ENCODE results near the gene TAAR6. TPM values are rescaled to one million over a fixed set of nuclear protein-coding genes. Genes with fewer than 3 reads are reported as not detected.
"Not testable (repeated sequence)": the region's sequence is repeated elsewhere in the genome, so short reads cannot be mapped to it uniquely, and the experiment has no call there.

The TAAR6 gene
- total RNA-seq, 2 experiments from 2014 or later: not detected

GRCh38 chr6:132552372-132552771 is 17.8 kb upstream of the TAAR6 start, which contains the start of gene TAAR8:
Gene TAAR8 (plus strand): TSS chr6:132552672. CDS start chr6:132552693, 21 bp downstream.
- no peak within 1 kb of the TSS for H3K4me3 Mint-ChIP-seq
- H3K27ac Mint-ChIP-seq: no peak within 1 kb of the TSS
- ATAC-seq (ENCODE audit: low read depth): no peak
- no peaks in the 10 kb centered on the region for H3K4me1 Mint-ChIP-seq
- no peaks in the 10 kb centered on the region for H3K9me3 Mint-ChIP-seq
- DNase-seq: no peak
- H3K36me3 Mint-ChIP-seq: no peaks in the 10 kb centered on the region
- peaks cover 32% of the 10 kb centered on the region for H3K27me3 Mint-ChIP-seq
- POLR2A ChIA-PET: no interaction called here

- peaks cover 18% of the 10 kb centered on the region for H3K27me3 Mint-ChIP-seq
- H3K36me3 Mint-ChIP-seq; H3K9me3 Mint-ChIP-seq; H3K4me1 Mint-ChIP-seq; H3K27ac Mint-ChIP-seq; POLR2A ChIA-PET; ATAC-seq (ENCODE audit: low read depth); H3K4me3 Mint-ChIP-seq; DNase-seq: not testable (repeated sequence)
Measured at GRCh38 chr6:132560087-132560486, 10.0 kb upstream of the TAAR6 start.

- no peak for DNase-seq
- peaks cover 22% of the 10 kb centered on the region for H3K27me3 Mint-ChIP-seq
Measured at GRCh38 chr6:132566404-132566803, 3.7 kb upstream of the TAAR6 start.

GRCh38 chr6:132567566-132567965 is 2.6 kb upstream of the TAAR6 start:
- Mint-ChIP-seq H3K27ac (no peak overlapping the region), H3K27me3 (peaks cover 25% of the 10 kb centered on the region), H3K4me1 (no peaks in the 10 kb centered on the region), H3K9me3 (no peaks in the 10 kb centered on the region), H3K36me3 (no peaks in the 10 kb centered on the region), H3K4me3 (no peak overlapping the region)
- ATAC-seq (ENCODE audit: low read depth): no peak
- POLR2A ChIA-PET: no interaction called here
- DNase-seq: no peak

More at GRCh38 chr6:132566404-132566803, 3.7 kb upstream of the TAAR6 start:
- H3K4me1 Mint-ChIP-seq: no peaks in the 10 kb centered on the region
- no peaks in the 10 kb centered on the region for H3K36me3 Mint-ChIP-seq
- POLR2A ChIA-PET: no interaction called here
- H3K27ac Mint-ChIP-seq: no peak overlapping the region
- no peak overlapping the region for H3K4me3 Mint-ChIP-seq
- H3K9me3 Mint-ChIP-seq: no peaks in the 10 kb centered on the region
- no peak for ATAC-seq (ENCODE audit: low read depth)

GRCh38 chr6:132568611-132569010 is 1.5 kb upstream of the TAAR6 start:
- no peak for ATAC-seq (ENCODE audit: low read depth)
- Mint-ChIP-seq H3K9me3 (no peaks in the 10 kb centered on the region), H3K4me3 (no peak overlapping the region), H3K27ac (no peak overlapping the region), H3K4me1 (no peaks in the 10 kb centered on the region), H3K27me3 (peaks cover 23% of the 10 kb centered on the region), H3K36me3 (no peaks in the 10 kb centered on the region)
- POLR2A ChIA-PET: no interaction called here
- DNase-seq: no peak

- Mint-ChIP-seq H3K4me1 (no peaks in the 10 kb centered on the region), H3K4me3 (no peak overlapping the region), H3K9me3 (no peaks in the 10 kb centered on the region), H3K27ac (no peak overlapping the region), H3K36me3 (no peaks in the 10 kb centered on the region), H3K27me3 (peaks cover 27% of the 10 kb centered on the region)
- POLR2A ChIA-PET: no interaction called here
- DNase-seq: no peak
- no peak for ATAC-seq (ENCODE audit: low read depth)
Measured at GRCh38 chr6:132569170-132569569, 952 bp upstream of the TAAR6 start.

- no peak for DNase-seq
- H3K36me3 Mint-ChIP-seq: no peaks in the 10 kb centered on the region
- peaks cover 29% of the 10 kb centered on the region for H3K27me3 Mint-ChIP-seq
- no peak for ATAC-seq (ENCODE audit: low read depth)
- POLR2A ChIA-PET: no interaction called here
- no peaks in the 10 kb centered on the region for H3K4me1 Mint-ChIP-seq
- H3K4me3 Mint-ChIP-seq: no peak overlapping the region
- H3K9me3 Mint-ChIP-seq: no peaks in the 10 kb centered on the region
- no peak overlapping the region for H3K27ac Mint-ChIP-seq
Measured at GRCh38 chr6:132571774-132572173, 1.7 kb downstream of the TAAR6 start.

- ATAC-seq (ENCODE audit: low read depth): no peak
- POLR2A ChIA-PET: no interaction called here
- no peak for DNase-seq
- Mint-ChIP-seq H3K36me3 (no peaks in the 10 kb centered on the region), H3K4me3 (no peak overlapping the region), H3K27ac (no peak overlapping the region), H3K4me1 (no peaks in the 10 kb centered on the region), H3K9me3 (no peaks in the 10 kb centered on the region), H3K27me3 (peaks cover 7% of the 10 kb centered on the region)
Measured at GRCh38 chr6:132584698-132585097, 14.6 kb downstream of the TAAR6 start.

GRCh38 chr6:132587424-132587823 is 17.3 kb downstream of the TAAR6 start:
- Mint-ChIP-seq H3K4me1 (no peaks in the 10 kb centered on the region), H3K4me3 (no peak overlapping the region), H3K36me3 (no peaks in the 10 kb centered on the region), H3K27me3 (peaks cover 16% of the 10 kb centered on the region), H3K9me3 (no peaks in the 10 kb centered on the region), H3K27ac (no peak overlapping the region)
- DNase-seq (no peak), ATAC-seq (ENCODE audit: low read depth) (no peak)
- POLR2A ChIA-PET: no interaction called here

GRCh38 chr6:132589454-132589853 is 19.3 kb downstream of the TAAR6 start, which contains the start of gene TAAR5:
Gene TAAR5 (minus strand): TSS chr6:132589741. CDS start chr6:132589686, 55 bp downstream.
- ATAC-seq (ENCODE audit: low read depth) (no peak), DNase-seq (no peak)
- POLR2A ChIA-PET: no interaction called here

GRCh38 chr6:132590362-132590761 is 20.2 kb downstream of the TAAR6 start:
- H3K9me3 Mint-ChIP-seq: no peaks in the 10 kb centered on the region
- no peaks in the 10 kb centered on the region for H3K4me1 Mint-ChIP-seq
- no peaks in the 10 kb centered on the region for H3K36me3 Mint-ChIP-seq
- POLR2A ChIA-PET: no interaction called here
- H3K27me3 Mint-ChIP-seq: peaks cover 15% of the 10 kb centered on the region
- ATAC-seq (ENCODE audit: low read depth) (no peak), DNase-seq (no peak)
- no peak overlapping the region for H3K4me3 Mint-ChIP-seq
- no peak overlapping the region for H3K27ac Mint-ChIP-seq

More at GRCh38 chr6:132589454-132589853, 19.3 kb downstream of the TAAR6 start, which contains the start of gene TAAR5:
- H3K4me3 Mint-ChIP-seq: no peak within 1 kb of the TSS
- no peaks in the 10 kb centered on the region for H3K9me3 Mint-ChIP-seq
- no peak within 1 kb of the TSS for H3K27ac Mint-ChIP-seq
- peaks cover 15% of the 10 kb centered on the region for H3K27me3 Mint-ChIP-seq
- no peaks in the 10 kb centered on the region for H3K4me1 Mint-ChIP-seq
- H3K36me3 Mint-ChIP-seq: no peaks in the 10 kb centered on the region

GRCh38 chr6:132592855-132593254 is 22.7 kb downstream of the TAAR6 start:
- Mint-ChIP-seq H3K9me3 (no peaks in the 10 kb centered on the region), H3K4me3 (no peak overlapping the region), H3K27me3 (peaks cover 17% of the 10 kb centered on the region), H3K27ac (no peak overlapping the region), H3K36me3 (no peaks in the 10 kb centered on the region), H3K4me1 (no peaks in the 10 kb centered on the region)
- ATAC-seq (ENCODE audit: low read depth) (no peak), DNase-seq (no peak)
- POLR2A ChIA-PET: no interaction called here

- Mint-ChIP-seq H3K4me1 (no peaks in the 10 kb centered on the region), H3K4me3 (no peak overlapping the region), H3K9me3 (no peaks in the 10 kb centered on the region), H3K36me3 (no peaks in the 10 kb centered on the region), H3K27me3 (peaks cover 25% of the 10 kb centered on the region), H3K27ac (no peak overlapping the region)
- no peak for DNase-seq
- ATAC-seq (ENCODE audit: low read depth): no peak
- POLR2A ChIA-PET: no interaction called here
Measured at GRCh38 chr6:132596201-132596600, 26.1 kb downstream of the TAAR6 start.

- Mint-ChIP-seq H3K27me3 (peaks cover 19% of the 10 kb centered on the region), H3K27ac (no peak overlapping the region), H3K4me3 (no peak overlapping the region), H3K36me3 (no peaks in the 10 kb centered on the region), H3K4me1 (no peaks in the 10 kb centered on the region), H3K9me3 (no peaks in the 10 kb centered on the region)
- no peak for DNase-seq
- no peak for ATAC-seq (ENCODE audit: low read depth)
- POLR2A ChIA-PET: no interaction called here
Measured at GRCh38 chr6:132598473-132598872, 28.4 kb downstream of the TAAR6 start.

GRCh38 chr6:132600900-132601299 is 30.8 kb downstream of the TAAR6 start:
- POLR2A ChIA-PET: not testable (repeated sequence)

More at GRCh38 chr6:132600900-132601299, 30.8 kb downstream of the TAAR6 start:
- peaks cover 25% of the 10 kb centered on the region for H3K27me3 Mint-ChIP-seq
- not testable (repeated sequence) for H3K4me3 Mint-ChIP-seq; H3K36me3 Mint-ChIP-seq; DNase-seq; H3K9me3 Mint-ChIP-seq; H3K4me1 Mint-ChIP-seq; ATAC-seq (ENCODE audit: low read depth); H3K27ac Mint-ChIP-seq
